ENCODE measurements around the gene GOLGA1. TPM values are rescaled to one million over a fixed set of nuclear protein-coding genes. Genes with fewer than 3 reads are reported as not detected.
A peak's percentile ranks its signal among the peaks of the same experiment; 100 is the strongest.

GOLGA1 gene
- total and polyA plus RNA-seq, 2 of the 13 experiments (the other 11 are each of a cell fraction or from before 2014, with no cell fraction given): 12.7 to 15.9 TPM

DNA sequence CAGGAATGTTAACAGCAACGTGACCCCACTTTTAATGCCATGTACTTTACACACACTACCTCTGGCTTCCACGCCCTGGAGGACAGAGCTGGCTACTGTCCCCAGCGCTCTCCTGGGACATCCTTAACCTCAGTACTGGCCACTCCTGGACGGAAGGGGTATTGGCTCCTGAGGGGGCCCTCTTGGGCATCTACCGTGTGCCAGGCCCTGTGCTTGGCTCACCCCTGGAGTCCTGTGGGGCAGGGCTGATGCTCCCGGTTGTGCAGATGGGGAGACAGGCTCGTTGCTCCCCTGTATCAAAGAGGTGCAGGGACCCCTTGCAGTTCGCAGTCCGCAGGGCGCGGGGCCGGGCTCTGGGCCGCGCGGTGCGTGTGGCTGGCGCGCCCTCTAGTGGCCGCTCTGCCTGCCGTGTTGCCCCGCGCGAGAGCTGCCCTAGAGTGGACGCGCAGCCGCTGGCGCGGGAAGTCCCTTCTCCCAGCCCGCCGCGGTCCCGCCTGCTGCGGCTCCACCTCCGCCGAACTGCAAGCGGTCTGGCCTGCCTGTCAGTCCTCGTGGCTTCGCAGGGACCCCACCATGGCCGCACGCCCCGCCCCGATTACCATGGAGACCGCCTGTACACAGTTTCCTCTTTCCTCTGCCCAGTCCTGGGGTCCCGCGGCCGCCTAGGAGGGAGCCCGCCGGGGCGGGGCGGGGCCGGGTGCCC lies 87.9 kb downstream of the GOLGA1 start, which contains the start of gene WDR38 (continued):
- TF ChIP-seq, protein P1, sequence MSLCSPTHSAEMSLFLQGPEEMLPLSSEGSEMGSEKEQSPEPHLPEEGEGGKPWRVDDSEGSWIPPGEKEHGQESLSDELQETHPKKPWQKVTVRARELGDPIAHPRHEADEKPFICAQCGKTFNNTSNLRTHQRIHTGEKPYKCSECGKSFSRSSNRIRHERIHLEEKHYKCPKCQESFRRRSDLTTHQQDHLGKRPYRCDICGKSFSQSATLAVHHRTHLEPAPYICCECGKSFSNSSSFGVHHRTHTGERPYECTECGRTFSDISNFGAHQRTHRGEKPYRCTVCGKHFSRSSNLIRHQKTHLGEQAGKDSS (CRISPR knock-in tag; IDR thresholded peaks at IDR 0.05; ENCODE audit: borderline replicate concordance, low read depth): no peak
- TF ChIP-seq MAFG (CRISPR knock-in tag; IDR thresholded peaks at IDR 0.05) (no peak), ZNF17 (CRISPR knock-in tag; IDR thresholded peaks at IDR 0.05) (no peak), PAWR (CRISPR knock-in tag; IDR thresholded peaks at IDR 0.05; ENCODE audit: borderline replicate concordance) (no peak), ZNF709 (CRISPR knock-in tag; IDR thresholded peaks at IDR 0.05) (0 out of 2 replicates have a peak, but pooled peaks have one; percentile 36), THAP11 (CRISPR knock-in tag; IDR thresholded peaks at IDR 0.05) (peak; percentile 64), NR3C1 (CRISPR knock-in tag; IDR thresholded peaks at IDR 0.05) (no peak), RFX1 (IDR thresholded peaks at IDR 0.05) (peak; percentile 47; the same call in 1 of the 2 replicates), SNRNP70 (IDR thresholded peaks at IDR 0.05; ENCODE audit: low read depth, low read length) (no peak), RARA (CRISPR knock-in tag; IDR thresholded peaks at IDR 0.05) (0 out of 2 replicates have a peak, but pooled peaks have one; percentile 23), ESRRA (CRISPR knock-in tag; IDR thresholded peaks at IDR 0.05; ENCODE audit: low read depth) (no peak)
- TF ChIP-seq, protein P2, sequence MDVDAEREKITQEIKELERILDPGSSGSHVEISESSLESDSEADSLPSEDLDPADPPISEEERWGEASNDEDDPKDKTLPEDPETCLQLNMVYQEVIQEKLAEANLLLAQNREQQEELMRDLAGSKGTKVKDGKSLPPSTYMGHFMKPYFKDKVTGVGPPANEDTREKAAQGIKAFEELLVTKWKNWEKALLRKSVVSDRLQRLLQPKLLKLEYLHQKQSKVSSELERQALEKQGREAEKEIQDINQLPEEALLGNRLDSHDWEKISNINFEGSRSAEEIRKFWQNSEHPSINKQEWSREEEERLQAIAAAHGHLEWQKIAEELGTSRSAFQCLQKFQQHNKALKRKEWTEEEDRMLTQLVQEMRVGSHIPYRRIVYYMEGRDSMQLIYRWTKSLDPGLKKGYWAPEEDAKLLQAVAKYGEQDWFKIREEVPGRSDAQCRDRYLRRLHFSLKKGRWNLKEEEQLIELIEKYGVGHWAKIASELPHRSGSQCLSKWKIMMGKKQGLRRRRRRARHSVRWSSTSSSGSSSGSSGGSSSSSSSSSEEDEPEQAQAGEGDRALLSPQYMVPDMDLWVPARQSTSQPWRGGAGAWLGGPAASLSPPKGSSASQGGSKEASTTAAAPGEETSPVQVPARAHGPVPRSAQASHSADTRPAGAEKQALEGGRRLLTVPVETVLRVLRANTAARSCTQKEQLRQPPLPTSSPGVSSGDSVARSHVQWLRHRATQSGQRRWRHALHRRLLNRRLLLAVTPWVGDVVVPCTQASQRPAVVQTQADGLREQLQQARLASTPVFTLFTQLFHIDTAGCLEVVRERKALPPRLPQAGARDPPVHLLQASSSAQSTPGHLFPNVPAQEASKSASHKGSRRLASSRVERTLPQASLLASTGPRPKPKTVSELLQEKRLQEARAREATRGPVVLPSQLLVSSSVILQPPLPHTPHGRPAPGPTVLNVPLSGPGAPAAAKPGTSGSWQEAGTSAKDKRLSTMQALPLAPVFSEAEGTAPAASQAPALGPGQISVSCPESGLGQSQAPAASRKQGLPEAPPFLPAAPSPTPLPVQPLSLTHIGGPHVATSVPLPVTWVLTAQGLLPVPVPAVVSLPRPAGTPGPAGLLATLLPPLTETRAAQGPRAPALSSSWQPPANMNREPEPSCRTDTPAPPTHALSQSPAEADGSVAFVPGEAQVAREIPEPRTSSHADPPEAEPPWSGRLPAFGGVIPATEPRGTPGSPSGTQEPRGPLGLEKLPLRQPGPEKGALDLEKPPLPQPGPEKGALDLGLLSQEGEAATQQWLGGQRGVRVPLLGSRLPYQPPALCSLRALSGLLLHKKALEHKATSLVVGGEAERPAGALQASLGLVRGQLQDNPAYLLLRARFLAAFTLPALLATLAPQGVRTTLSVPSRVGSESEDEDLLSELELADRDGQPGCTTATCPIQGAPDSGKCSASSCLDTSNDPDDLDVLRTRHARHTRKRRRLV (CRISPR knock-in tag; IDR thresholded peaks at IDR 0.05): no peak
- TF ChIP-seq, protein P3, sequence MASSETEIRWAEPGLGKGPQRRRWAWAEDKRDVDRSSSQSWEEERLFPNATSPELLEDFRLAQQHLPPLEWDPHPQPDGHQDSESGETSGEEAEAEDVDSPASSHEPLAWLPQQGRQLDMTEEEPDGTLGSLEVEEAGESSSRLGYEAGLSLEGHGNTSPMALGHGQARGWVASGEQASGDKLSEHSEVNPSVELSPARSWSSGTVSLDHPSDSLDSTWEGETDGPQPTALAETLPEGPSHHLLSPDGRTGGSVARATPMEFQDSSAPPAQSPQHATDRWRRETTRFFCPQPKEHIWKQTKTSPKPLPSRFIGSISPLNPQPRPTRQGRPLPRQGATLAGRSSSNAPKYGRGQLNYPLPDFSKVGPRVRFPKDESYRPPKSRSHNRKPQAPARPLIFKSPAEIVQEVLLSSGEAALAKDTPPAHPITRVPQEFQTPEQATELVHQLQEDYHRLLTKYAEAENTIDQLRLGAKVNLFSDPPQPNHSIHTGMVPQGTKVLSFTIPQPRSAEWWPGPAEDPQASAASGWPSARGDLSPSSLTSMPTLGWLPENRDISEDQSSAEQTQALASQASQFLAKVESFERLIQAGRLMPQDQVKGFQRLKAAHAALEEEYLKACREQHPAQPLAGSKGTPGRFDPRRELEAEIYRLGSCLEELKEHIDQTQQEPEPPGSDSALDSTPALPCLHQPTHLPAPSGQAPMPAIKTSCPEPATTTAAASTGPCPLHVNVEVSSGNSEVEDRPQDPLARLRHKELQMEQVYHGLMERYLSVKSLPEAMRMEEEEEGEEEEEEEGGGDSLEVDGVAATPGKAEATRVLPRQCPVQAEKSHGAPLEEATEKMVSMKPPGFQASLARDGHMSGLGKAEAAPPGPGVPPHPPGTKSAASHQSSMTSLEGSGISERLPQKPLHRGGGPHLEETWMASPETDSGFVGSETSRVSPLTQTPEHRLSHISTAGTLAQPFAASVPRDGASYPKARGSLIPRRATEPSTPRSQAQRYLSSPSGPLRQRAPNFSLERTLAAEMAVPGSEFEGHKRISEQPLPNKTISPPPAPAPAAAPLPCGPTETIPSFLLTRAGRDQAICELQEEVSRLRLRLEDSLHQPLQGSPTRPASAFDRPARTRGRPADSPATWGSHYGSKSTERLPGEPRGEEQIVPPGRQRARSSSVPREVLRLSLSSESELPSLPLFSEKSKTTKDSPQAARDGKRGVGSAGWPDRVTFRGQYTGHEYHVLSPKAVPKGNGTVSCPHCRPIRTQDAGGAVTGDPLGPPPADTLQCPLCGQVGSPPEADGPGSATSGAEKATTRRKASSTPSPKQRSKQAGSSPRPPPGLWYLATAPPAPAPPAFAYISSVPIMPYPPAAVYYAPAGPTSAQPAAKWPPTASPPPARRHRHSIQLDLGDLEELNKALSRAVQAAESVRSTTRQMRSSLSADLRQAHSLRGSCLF (CRISPR knock-in tag; IDR thresholded peaks at IDR 0.05; ENCODE audit: borderline replicate concordance): no peak
- TF ChIP-seq, protein P4, sequence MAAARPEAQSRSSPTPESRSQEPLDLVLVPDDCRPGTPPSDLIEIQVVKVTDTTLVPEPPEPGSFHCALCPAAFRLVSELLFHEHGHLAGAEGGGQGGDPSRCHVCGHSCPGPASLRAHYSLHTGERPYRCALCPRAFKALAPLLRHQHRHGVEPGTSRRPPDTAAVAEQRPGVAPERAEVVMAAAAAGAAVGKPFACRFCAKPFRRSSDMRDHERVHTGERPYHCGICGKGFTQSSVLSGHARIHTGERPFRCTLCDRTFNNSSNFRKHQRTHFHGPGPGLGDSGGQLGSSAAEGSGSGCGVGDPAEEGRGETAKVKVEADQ (CRISPR knock-in tag; IDR thresholded peaks at IDR 0.05; ENCODE audit: borderline replicate concordance): no peak

Data from HepG2 (cell line).